Pons (tissue), 1 donor: ENCODE data around the gene CYP3A5.
"Not testable (repeated sequence)": the region's sequence is repeated elsewhere in the genome, so short reads cannot be mapped to it uniquely, and the experiment has no call there.

Experiments
- DNase-seq: peaks from one replicate; pipeline ENCODE4 v3.0.0-alpha.2; 2016; ENCODE audit warnings: low spot score

CYP3A5 gene

DNA sequence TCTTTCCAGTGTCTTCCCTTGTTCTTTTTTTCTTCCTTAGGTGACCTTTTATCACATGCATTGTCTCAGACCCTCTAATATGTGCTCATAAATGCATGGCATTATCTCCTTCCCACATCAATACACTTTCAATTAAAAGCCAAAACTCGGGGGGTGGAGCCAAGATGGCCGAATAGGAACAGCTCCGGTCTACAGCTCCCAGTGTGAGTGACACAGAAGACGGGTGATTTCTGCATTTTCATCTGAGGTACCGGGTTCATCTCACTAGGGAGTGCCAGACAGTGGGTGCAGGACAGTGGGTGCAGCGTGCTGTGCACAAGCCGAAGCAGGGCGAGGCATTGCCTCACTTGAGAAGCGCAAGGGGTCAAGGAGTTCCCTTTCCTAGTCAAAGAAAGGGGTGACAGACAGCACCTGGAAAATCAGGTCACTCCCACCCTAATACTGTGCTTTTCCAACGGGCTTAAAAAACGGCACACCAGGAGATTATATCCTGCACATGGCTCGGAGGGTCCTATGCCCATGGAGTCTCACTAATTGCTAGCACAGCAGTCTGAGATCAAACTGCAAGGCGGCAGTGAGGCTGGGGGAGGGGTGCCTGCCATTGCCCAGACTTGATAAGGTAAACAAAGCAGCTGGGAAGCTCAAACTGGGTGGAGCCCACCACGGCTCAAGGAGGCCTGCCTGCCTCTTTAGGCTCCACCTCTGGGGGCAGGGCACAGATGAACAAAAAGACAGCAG, 6.2 kb upstream of the CYP3A5 start:
- DNase-seq, result not testable (repeated sequence)

DNA sequence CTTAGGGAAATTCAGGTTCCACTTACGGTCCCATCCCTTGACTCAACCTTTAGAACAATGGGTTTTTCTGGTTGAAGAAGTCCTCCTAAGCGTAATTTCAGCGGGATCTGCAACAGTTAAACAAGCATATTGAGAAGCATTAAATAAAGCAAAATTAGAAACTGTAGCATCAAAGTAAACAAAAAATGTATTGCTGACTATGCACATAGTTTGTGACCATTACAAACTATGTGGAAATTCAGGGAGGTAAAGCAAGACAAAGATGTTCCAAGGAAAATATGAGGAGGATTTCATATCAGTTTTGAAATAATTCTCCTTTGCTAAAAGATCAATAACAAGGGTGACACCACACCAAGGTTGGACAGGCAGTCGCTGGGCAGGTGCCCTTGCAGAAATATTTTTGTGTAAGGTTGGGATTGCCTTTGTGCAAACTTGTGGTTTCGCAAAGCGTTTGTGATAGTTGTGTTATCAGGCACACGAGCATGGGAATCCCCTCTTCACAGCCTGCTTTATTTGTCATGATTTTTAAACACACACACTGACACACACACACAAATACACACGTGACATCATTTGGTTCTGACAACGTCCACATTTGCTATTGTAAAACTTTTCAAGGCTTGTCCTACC, 5.4 kb upstream of the CYP3A5 start:
- no peak for DNase-seq

DNA sequence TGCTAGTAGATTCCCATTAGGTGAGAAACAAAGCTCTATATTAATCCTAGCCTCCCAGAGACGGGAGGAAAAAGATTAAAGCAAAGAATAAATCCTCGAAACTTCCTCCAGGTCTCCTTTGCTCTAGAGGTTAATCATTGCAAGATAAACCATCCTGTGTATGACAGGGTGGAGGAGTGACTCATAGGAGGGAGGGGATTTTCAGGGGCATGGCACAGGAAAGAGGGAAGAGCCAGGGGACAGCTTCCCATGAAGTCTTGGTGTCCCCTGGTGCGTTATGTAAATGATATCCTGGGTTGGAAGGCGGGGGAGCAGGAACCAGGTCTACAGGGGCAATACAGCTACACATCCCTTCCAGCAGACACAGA, 780 bp downstream of the CYP3A5 start:
- DNase-seq, result no peak

DNA sequence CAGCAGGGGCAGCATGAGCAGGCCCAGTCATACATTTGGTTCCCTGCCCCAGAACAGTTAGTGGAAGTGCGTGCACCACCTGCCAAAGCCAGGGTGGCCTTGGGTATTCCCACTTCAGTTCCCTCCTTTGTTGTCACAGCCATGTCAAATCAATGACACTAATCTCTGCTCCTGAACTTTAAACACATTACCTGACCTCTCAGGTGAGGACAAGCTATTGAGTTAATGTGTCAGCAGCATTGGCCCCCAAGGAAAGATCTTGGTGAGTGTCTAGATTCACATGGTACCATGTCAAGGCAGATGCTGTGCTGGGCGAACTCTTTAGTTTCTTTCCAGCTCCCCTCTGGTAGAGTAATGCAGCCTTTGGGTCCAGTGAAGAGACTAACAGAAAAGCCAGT, 2.1 kb downstream of the CYP3A5 start:
- DNase-seq, result no peak

DNA sequence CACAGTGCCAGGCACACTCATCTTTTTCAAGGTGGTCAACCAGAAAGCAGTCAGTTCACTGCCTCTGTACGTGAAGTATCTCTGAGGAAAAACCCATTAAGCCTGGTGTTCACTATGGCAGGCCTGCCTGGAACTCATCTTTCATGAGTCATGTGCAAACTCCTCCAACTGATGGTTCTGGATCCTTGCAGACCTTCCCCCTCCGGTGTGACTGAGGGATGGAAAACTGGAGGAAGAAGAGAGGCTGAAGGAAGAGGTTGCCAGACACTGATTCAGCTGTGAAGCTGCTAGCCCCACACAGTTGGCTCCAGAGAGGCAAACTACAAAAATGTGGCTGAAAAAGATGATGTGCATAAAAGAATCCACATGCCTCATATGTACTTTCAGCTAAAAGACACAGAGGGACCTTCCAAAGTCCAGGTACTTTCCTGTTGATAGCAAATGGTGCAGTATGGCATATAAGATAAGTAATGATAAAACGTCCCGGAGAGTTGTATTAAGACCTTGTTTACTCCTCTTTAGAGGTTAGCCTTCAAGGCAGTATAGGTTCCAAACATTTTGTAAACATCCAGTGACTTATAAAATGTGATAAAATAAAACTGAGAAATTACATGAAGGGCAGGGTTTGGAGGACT, 2.7 kb downstream of the CYP3A5 start:
- DNase-seq, result no peak

DNA sequence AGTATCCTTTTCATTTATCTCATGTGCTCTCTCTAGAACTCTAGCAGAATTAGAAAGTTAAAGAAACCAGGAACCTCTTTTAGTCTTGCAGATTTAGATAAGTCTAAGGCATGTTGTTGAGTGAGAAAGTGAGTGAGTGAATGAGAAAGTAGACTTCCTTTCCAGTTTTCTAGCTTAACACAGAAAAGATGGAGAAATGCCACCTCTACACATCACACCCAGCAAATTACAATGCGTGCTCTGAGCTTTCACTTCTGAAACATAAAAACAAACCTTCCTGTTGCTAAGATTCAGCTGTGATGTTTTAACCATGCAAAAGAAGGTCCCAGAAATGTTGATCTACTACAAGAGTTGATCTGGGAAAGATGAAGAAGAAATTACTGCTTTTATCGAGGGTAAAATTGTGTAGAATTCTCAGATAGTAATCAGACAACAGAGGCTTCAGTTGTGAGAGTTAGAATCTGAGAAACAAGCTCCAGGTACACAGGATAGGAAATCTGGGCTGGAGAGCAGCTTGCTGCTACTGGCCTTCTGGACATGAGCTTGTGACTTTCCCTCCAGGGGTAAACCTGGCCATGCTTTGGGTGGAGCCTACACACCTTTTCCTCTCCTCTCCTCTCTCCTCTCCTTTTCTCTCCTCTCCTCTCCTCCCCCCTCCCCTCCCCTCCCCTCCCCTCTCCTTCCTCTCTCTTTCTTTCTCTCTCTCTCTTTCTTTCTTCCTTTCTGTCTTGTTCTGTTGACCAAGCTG, 4.6 kb downstream of the CYP3A5 start:
- no peak for DNase-seq

DNA sequence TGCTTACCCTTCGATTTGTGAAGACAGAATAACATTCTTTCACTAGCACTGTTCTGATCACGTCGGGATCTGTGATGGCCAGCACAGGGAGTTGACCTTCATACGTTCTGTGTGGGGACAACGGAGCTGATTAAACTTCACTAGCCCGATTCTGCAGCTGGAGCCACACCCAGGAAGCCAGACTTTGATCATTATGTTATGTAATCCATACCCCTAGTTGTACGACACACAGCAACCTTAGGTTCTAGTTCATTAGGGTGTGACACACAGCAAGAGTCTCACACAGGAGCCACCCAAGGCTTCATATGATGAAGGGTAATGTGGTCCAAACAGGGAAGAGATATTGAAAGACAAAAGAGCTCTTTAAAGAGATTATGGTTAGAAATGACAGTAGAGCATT, 7.2 kb downstream of the CYP3A5 start:
- no peak for DNase-seq

DNA sequence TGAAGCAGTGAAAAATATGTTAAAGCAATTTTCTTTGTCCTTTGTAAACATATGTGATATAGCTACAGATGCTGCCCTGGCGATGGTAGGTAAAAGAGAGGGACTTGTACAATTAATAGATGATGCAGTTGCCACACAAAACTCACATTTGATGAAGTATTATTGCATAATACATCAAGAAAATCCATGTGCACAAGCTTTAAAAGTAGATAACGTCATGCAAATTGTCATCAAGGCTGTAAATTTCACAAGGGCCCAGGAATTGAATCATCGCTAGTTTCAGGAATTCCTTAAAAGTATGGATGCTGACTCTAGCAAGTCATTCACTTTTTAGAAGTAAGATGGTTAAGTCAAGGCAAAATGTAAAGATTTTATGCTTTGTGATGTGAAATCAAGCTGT, 10.0 kb downstream of the CYP3A5 start:
- DNase-seq, result no peak

DNA sequence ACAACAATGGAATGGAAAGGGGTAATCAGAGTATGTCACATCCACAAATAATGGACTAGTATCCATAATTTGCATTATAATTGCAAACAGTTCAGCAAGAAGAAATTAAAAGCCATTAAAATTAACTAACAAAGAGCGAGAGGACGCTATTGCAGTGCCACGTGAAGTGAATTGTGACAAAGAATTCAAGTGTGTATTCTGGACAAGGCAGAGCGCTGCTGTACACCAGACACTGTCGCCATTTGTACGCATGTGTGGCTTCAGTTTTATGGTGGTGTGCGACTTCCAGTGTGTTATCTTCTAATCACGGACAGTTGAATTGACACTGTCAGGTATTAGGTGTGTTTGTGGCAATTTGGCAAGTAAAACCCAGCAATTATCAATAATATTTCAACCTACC, 11.3 kb downstream of the CYP3A5 start:
- no peak for DNase-seq

DNA sequence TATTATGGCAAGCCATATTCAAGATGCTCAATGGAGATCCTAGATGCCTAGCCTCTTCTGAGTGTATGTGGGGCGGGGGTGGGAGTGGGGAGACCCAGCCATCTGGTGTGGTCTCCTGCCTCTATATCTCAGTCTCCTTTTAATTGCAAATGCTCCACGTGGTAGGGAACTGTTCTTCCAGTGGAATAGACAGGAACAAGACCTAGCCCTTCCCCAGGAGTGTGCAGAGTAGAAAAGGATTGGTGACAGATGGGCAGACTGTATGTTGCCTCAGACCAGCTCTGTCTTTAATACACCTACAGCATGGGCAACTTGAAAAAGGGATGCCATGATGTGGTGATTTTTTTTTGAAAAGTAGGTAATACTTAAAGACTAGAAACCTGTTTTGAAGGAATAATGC, 12.6 kb downstream of the CYP3A5 start:
- no peak for DNase-seq

DNA sequence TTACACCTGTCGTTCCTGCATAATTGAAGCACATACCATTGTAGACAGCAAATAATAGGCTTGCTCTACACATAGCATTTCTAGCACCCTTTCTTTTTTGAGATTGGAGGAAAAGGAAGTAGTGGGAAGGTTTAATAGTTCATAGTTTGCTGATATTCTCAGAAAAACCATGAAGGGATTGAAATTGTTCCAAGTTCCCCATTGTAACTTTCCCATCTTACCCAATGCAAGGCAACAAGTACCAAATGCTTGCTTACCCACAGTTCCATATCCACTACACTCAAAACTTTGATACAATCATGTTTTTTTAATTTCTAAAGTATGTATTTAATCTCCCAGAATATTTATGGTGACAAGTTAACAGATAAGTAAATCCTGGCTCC, 13.8 kb downstream of the CYP3A5 start:
- DNase-seq, result no peak

DNA sequence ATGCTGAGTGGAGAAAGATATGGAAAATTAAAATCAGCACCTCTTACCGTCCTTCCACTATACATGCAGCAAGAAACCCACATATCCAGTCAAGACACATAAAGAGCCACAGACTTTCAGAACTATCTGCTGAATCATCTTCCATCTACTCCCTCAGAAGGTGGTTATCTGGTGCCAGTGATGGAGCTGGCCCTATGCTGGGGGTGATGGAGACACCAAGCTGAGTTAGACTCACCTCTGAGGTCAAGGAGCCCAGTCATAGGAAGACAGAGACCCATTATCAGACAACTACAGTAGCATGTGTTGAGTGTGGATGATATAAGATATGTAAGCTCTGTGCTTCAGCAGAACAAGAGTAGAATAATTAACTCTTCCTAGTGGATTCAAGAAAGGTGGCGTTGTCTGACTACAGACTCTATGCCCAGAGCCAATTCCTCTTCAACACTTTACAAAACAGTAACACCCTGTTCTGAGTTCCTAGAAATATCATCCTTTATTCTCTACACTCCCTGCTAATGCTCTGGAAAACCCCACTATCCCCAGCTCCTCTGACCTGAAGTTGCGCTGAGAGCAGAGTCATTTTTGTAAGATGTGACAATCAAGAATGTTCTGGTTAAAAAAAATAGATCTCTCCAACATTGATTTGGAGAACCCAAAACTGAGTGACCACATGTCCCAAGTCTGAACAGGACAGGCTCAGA, 14.3 kb downstream of the CYP3A5 start:
- no peak for DNase-seq

DNA sequence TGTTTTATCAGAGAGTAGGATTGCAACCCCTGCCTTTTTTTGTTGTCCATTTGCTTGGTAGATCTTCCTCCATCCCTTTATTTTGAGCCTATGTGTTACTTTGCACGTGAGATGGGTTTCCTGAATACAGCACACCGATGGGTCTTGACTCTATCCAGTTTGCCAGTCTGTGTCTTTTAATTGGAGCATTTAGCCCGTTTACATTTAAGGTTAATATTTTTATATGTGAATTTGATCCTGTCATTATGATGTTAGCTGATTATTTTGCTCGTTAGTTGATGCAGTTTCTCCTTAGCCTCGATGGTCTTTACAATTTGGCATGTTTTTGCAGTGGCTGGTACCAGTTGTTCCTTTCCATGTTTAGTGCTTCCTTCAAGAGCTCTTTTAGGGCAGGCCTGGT, 21.9 kb downstream of the CYP3A5 start:
- DNase-seq, result not testable (repeated sequence)

DNA sequence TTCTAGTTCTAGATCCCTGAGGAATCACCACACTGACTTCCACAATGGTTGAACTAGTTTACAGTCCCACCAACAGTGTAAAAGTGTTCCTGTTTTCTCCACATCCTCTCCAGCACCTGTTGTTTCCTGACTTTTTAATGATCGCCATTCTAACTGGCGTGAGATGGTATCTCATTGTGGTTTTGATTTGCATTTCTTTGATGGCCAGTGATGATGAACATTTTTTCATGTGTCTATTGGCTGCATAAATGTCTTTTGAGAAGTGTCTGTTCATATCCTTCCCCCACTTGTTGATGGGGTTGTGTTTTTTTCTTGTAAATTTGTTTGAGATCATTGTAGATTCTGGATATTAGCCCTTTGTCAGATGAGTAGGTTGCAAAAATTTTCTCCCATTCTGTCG, 25.2 kb downstream of the CYP3A5 start:
- DNase-seq, result not testable (repeated sequence)

DNA sequence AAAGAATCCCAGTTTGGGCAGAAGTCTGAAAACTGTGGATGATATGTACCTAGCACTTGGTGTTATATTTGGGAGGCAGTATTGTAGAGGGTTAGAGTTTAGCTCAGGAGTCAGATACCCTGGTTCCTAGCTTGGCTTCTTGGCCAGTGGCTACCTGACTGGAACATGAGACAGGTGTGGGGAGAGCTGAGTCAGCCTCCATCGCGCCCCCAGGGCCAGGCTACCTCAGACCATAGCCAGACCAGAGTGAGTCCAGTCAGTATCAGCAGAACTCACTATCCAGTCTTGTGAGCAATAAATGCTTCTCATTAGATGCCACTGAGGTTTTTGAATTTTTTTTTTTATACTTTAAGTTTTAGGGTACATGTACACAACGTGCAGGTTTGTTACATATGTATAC, 26.0 kb downstream of the CYP3A5 start:
- no peak for DNase-seq

DNA sequence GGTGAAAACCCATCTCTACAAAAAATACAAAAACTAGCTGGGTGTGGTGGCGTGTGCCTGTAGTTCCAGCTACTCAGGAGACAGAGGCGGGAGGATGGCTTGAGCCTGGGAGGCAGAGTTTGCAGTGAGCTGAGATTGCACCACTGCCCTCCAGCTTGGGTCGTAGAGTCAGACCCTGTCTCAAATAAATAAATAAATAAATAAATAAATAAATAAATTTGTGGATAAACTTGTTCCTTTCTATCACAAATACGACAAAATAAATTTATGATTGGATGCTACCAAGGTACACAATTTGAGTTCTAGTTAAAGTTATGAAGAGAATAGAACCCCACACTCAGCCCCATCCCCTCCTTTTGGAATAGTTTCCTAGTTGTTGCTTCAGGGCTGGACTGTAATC, 26.5 kb downstream of the CYP3A5 start:
- not testable (repeated sequence) for DNase-seq

DNA sequence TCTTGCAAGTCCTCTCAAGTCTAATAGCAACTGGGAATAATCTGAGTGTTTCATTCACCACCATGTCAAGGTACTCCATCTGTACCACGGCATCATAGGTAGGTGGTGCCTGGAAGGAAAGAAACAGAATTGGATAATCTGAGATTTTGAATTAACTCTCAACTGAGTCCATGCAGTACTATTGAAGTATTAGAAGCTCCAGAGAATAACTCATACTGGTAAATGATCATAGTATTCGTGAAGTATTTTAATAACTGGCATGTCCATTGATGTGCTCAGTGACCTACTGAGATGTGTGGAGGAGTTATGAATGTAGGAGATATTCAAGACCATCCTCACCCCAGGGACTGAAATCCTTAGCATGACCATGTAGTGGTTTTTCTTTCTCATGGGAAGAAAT, 27.1 kb downstream of the CYP3A5 start:
- DNase-seq, result no peak

DNA sequence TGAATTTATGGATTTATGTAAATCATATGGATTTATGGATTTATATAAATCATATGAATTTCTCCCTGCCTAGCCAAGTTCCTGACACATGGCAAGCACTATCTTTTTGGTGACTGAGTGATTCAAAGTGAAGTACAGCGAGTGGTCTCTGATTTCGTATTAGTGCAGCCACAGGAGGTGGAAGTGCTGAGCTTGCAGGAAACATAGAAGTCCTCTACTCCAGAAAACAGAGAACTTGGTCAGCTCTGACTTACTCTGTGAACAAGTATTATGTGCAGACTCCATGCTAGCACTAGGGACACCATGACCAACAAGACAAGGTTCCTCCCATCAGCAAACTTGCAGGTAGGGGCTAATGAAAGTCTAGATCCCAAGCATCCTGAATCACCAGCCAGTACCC, 28.5 kb downstream of the CYP3A5 start:
- DNase-seq, result no peak

DNA sequence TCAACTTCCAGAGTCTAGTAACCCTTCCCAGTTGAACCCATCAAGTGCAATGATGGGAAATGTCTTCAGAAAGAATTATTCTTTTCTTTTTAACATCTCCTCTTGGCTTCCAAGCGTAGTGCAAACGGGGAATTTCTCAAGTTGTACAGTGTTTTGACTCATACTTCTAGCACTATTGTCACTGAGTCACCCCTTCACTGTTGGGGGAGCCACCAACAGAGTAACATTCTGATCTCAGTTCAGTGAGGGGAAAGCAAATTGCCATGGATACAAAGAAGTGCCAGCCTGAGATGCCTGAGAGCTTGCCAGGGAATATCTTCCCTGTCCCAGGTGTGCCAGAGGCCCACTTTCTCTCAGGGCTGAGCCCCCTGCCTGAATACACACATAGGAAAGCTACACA, 31.0 kb downstream of the CYP3A5 start:
- no peak for DNase-seq

DNA sequence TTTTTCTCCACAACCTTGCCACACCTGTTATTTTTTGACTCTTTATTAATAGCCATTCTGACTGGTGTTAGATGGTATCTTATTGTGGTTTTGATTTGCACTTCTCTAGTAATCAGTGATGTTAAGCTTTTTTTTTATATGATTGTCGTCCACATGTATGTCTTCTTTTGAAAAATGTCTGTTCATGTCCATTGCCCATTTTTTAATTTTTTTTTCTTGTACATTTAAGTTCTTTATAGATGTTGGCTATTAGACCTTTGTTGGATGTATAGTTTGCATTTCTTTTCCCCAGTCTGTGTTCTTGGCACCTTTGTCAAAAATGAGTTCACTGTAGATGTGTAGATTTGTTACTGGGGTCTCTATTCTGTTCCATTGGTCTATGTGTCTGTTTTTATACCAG, 34.2 kb downstream of the CYP3A5 start:
- DNase-seq, result no peak

DNA sequence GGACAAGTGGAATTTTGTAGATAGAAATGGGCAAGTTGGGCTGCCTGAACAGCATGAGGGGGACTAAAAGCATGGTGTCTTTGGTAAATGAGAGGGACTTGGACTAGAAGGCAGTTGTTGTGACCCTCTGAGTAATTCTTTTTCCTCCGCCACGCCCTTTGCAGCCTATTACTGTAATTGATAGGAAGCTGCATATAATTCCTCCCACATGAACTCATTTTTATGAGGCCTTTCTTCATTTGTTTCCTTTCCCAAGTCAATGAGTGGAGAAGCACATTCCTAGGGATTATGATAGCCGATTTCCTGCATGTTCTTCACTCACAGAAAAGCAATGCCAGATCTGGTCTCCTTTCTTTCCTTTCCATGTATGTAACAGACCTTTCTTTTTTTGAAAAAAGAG, 35.4 kb downstream of the CYP3A5 start:
- DNase-seq, result no peak

DNA sequence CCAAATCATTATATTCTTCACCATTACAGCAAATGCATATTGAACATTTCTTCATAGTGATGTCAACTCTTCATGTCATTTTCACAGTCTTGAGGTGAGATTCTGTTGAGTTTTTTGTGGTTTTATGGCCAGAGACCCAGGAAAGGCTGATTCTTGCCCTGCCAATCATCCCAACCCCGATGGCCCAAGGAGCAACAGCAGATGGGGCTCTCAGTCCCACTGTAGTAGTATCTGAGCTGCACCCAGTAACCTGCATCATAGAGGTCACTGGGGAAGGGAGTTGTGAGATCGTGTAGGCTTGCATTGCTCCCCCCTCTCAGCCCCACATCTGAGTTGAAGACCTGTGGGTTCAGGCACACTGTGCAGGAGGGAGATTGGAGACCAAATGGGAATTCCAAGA, 36.3 kb downstream of the CYP3A5 start:
- DNase-seq, result no peak
